Stimulated activated CD4-positive, alpha-beta T cell treated with anti-CD3 and anti-CD28 coated beads, Interleukin-2, amount 100 ng/mL, for 4 hours (primary cell): ENCODE measurements around the gene CARD11.

Experiments used
- DNase-seq: peaks from one replicate; pipeline ENCODE4 v3.0.0-alpha.2; 2020; ENCODE audit warnings: low read depth

The CARD11 gene

DNA sequence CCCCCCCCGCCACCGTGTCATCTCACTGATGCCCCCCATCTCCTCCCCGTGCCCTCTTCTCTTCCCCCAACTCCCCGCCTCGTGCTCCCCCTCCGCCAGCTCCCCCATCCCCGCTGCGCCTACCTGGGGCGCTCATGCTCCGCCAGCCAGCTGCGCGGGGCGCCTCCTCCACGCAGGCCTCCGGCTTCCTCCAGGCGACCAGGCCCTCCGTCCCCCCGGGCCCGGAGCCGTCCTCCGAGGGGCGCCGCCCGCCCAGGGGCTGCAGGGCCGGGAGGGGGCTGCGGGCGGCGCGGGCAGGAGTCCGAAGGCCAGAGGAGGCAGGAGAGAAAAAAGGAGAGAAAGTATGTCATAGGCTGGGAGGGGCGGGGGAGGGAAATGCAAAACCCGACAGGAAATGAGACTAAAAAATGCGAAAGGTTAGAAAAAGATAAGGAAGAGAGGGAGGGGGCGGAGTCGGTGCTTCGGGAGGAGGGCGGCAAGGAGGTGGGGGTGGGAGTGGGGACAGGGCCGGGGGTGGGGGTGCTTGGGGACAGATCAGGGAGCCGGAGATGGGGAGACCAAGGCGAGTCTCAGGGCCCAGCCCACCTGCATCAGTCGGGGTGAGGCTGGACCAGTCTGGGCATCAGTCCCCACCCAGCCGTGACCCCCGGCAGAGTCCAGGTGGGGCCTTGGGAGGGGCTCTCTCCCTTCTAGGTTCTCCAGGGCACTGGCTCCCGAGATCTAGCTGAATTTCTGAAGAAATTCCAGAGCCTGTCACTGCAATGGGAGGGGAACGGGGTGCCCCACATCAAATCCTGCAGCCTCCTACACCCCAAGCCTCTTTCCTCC, at the start of gene CARD11:
Gene CARD11, minus strand, starts transcription at position 324 of the 828 bp plus-strand sequence. CDS start 85,361 bp downstream, outside the sequence.
- DNase-seq = peak; percentile 52

DNA sequence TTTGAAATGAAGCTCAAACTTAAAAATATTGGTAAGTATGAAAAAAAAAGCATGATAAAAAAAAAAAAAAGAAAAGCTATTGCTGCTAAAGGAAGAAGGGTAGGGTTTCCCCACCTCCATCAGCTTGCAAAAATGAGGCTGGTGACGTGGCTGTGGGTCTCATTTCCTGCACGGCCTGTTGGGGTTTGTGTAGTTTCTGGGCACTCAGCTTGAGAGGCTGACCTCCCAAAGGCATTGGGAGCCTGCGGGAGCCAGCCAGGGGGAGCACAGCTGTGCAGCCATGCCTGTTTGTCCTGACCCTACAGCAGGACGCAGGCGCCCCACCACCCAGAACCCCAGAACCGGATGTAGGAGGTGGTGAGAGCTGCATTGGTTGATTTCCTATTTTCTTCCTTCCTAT, 48.8 kb upstream of the CARD11 start:
- DNase-seq = peak; percentile 63

DNA sequence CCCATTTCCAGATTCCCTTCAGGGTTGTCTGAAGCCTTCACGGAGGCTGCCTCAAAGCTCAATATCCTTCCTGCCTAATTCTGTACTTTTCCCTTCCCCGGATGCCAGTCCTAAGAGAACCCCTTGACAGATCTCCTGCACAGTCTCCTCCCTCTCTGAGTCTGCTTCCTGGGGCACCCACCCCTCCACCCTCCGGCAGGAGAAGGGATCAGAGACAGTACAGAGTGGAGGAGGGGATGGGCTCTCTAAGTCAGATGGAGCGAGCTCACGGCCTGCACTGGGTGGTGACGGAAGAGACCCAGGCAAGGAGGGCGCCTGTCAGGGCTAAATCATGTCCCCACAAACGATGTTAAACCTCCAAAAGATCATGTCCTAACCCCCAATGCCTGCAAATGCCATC, 48.0 kb upstream of the CARD11 start:
- DNase-seq = no peak

DNA sequence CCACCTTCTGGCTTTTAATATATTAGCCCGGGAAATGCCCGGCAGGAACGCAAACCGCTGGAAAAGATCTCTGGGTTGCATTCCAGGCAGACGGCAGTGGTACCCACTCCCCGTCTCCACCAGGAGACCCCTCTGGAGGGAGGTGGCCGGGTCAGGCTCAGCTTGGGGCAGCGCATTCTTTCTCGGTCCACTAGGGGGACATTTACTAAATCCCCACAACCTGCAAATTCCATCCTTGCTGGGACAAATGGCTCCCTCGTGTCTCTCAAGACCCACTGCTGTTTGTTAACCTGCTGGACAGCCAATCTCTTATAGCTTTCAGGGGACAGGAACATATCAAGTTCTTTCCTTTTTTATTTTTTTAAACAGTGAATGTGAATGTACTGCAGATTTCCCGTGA, 45.8 kb upstream of the CARD11 start:
- DNase-seq = no peak

DNA sequence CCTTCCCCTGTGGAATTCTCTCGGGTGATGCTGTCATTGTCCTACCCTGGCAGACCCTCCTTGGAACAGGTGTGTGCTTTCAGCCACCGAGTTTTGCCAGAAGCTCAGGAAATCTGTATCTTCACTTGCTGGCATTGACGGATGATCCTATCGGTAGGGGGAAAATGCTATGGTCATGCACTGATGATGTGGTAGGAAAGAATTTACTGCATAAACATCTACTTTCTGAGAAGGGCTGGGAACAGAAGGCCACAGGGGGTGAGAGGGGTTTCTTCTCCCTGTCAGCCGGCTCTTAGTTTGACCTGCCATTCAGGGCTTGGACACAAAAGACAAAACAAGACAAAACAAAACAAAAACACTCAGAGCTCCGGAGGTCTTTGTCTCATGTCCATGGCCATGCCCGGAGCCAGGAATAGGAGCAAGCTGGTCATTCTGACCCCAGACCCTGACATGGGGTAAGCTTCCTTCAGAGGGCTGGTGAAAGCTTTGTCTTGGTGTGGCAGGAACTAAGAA, 43.6 kb upstream of the CARD11 start:
- DNase-seq = no peak

GRCh38 chr7:3083350-3083749, 39.7 kb upstream of the CARD11 start:
- no peak for DNase-seq

DNA sequence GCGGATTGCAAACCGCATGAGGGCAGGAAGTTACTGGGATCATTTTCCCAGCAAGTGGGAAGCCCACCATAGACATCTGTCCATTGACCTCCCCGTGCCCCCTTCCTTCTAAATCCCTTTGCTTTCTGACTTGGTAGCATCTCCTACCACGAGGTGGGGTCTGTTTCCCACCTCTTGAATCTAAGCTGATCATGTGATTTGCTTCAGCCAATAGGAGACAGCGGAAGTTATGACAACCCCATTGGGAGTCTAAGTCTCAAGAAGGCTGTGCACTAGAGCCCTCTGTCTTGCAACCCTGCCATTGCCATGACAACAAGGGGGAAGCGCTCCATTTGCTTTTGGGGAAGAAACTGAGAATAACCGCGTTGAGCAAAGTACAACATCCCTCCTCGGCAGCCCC, 39.2 kb upstream of the CARD11 start:
- no peak for DNase-seq

- DNase-seq = no peak
Observed at GRCh38 chr7:3082386-3082785, 38.7 kb upstream of the CARD11 start.

DNA sequence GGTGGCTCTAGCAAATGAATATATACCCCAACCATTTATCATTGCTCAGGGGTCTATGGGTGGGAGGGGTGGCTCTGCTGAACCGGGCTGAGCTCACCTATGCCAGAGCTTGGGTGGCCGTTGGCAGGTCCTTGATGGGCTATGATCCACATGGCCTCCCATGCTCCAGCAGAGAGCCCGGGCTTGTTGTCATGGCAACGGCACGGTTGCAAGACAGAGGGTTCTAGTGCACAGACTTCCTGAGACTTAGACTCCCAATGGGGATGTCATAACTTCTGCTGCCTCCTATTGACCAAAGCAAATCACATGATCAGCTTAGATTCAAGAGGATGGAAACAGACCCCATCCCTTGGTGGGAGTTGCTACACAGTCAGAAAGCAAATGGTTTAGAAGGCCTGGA, 36.4 kb upstream of the CARD11 start:
- no peak for DNase-seq

- no peak for DNase-seq
Observed at GRCh38 chr7:3078514-3078913, 34.8 kb upstream of the CARD11 start.

- DNase-seq = no peak
Observed at GRCh38 chr7:3076700-3077099, 33.0 kb upstream of the CARD11 start.

- DNase-seq = no peak
Observed at GRCh38 chr7:3076163-3076562, 32.5 kb upstream of the CARD11 start.

GRCh38 chr7:3075441-3075840, 31.8 kb upstream of the CARD11 start:
- DNase-seq = no peak

GRCh38 chr7:3074459-3074821, 30.8 kb upstream of the CARD11 start:
- no peak for DNase-seq

- DNase-seq = no peak
Observed at GRCh38 chr7:3073763-3074458, 30.2 kb upstream of the CARD11 start.

DNA sequence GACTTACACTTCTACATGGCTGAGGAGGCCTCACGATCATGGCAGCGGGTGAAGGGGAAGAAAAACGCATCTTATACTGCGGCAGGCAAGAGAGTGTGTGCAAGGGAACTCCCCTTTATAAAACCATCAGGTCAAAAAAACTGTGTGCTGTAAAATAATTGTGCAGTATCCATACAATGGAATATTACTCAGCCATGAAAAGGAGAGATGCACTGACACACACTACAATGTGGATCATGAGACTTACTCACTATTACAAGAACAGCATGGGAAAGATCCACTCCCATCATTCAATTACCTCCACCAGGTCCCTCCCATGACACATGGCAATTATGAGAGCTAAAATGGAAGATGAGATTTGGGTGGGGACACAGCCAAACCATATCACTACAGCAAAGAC, 27.2 kb upstream of the CARD11 start:
- no peak for DNase-seq

- no peak for DNase-seq
Observed at GRCh38 chr7:3069771-3070449, 26.2 kb upstream of the CARD11 start.

DNA sequence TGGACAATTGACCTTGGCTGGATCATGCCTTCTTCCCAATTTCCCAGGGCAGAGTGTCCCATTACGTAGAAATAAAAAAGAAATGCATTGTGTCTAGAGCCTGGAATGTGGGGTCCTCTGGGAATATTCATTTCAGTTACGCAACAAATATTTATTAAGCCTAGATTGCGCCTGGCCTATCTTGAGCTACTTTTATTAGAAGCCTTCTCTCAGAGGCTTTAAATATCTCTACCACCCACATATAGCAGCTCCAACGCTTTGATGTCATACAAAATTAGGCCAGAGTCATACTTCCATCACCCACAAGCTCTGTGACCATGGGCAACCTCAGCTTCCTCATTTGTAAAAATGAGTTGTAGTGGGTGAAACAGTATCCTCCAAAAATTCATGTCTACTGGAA, 24.9 kb upstream of the CARD11 start:
- DNase-seq = no peak

- DNase-seq = no peak
Observed at GRCh38 chr7:3067606-3068380, 24.1 kb upstream of the CARD11 start.

DNA sequence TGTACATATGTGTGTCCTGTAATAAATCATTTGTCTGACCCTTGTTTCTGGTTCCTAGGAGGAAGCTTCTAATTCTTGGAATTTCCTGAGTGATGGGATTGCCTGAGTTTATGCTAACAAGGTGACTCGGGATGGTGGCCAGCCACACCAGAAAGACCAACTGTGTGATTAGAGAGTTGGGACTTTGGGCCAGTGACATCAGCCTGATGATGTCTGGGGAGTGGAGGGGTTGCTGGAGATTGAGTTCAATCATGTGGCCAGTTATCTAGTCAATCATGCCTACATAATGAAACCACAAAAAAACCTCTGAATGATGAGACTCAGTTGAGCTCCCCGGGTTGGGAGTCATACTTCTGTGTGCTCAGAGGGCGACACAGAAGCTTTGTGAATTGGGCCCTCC, 23.5 kb upstream of the CARD11 start:
- DNase-seq = no peak

DNA sequence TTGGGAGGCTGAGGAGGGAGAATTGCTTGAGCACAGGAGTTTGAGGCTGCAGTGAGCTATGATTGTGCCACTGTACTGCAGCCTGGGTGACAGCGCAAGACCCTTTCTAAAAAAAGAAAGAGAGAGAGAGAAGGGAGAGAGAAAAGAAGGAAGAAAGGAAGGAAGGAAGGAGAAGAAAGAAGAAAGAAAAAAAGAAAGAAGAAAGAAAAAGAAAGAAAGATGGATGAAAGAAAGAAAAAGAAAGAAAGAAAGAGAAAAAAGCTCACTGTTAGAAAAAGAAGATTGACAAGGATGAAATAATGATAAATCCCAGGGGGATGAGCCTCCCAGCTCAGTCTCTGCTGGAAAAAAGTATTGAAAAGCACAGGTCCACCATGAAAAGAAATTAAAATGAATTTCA, 22.8 kb upstream of the CARD11 start:
- DNase-seq = no peak

- DNase-seq = peak; percentile 30
Observed at GRCh38 chr7:3065724-3066143, 22.1 kb upstream of the CARD11 start.
